DMS53 (cell line): ENCODE measurements around the gene KRT76.
A peak's percentile ranks its signal among the peaks of the same experiment; 100 is the strongest.
"Not testable (repeated sequence)": the region's sequence is repeated elsewhere in the genome, so short reads cannot be mapped to it uniquely, and the experiment has no call there.

Source experiments
- DNase-seq: peaks from one replicate; lab custom pipeline; 2025; lab: John Stamatoyannopoulos, UW

KRT76 gene

GRCh38 chr12:52797529-52797894 is 20.4 kb upstream of the KRT76 start:
- DNase-seq = no peak

GRCh38 chr12:52796839-52797528 is 19.8 kb upstream of the KRT76 start:
- no peak for DNase-seq

- no peak for DNase-seq
Measured at GRCh38 chr12:52796429-52796794, 19.3 kb upstream of the KRT76 start.

GRCh38 chr12:52795694-52796428 is 18.7 kb upstream of the KRT76 start, which contains the start of gene KRT3:
KRT3 (minus strand) TSS chr12:52796117; CDS start chr12:52796042, 75 bp downstream.
- DNase-seq = peak; percentile 29

GRCh38 chr12:52795332-52795674 is 18.2 kb upstream of the KRT76 start:
- not testable (repeated sequence) for DNase-seq

- DNase-seq = no peak
Measured at GRCh38 chr12:52794479-52795331, 17.6 kb upstream of the KRT76 start.

GRCh38 chr12:52792185-52793029 is 15.3 kb upstream of the KRT76 start:
- DNase-seq = no peak

GRCh38 chr12:52791271-52792184 is 14.4 kb upstream of the KRT76 start:
- no peak for DNase-seq

- no peak for DNase-seq
Measured at GRCh38 chr12:52790427-52791270, 13.5 kb upstream of the KRT76 start.

GRCh38 chr12:52789637-52790426 is 12.7 kb upstream of the KRT76 start:
- peak; percentile 19 for DNase-seq

- DNase-seq = no peak
Measured at GRCh38 chr12:52788876-52789636, 11.9 kb upstream of the KRT76 start.

- no peak for DNase-seq
Measured at GRCh38 chr12:52788192-52788875, 11.2 kb upstream of the KRT76 start.

GRCh38 chr12:52787324-52788191 is 10.4 kb upstream of the KRT76 start:
- DNase-seq = no peak

GRCh38 chr12:52784909-52785308 is 7.8 kb upstream of the KRT76 start:
- no peak for DNase-seq

GRCh38 chr12:52783563-52784316 is 6.6 kb upstream of the KRT76 start:
- no peak for DNase-seq

- DNase-seq = no peak
Measured at GRCh38 chr12:52782502-52782901, 5.4 kb upstream of the KRT76 start.
